ENCODE measurements around the gene ISLR2. TPM values are rescaled to one million over a fixed set of nuclear protein-coding genes. Genes with fewer than 3 reads are reported as not detected.
"Not testable (repeated sequence)": the region's sequence is repeated elsewhere in the genome, so short reads cannot be mapped to it uniquely, and the experiment has no call there.

Gene ISLR2
- total RNA-seq (2021), result 0.48 and 0.64 TPM in 2 replicates
- percentile 18 among the genes with signal in this experiment for Bru-seq, nascent RNA
- BruChase-seq, experiment 1, labeled RNA remaining after a 2-hour chase, result percentile 23 among the genes with signal in this experiment
- BruChase-seq, experiment 2, labeled RNA remaining after a 6-hour chase, result percentile 26 among the genes with signal in this experiment
- long read RNA-seq, result 0 reads

DNA sequence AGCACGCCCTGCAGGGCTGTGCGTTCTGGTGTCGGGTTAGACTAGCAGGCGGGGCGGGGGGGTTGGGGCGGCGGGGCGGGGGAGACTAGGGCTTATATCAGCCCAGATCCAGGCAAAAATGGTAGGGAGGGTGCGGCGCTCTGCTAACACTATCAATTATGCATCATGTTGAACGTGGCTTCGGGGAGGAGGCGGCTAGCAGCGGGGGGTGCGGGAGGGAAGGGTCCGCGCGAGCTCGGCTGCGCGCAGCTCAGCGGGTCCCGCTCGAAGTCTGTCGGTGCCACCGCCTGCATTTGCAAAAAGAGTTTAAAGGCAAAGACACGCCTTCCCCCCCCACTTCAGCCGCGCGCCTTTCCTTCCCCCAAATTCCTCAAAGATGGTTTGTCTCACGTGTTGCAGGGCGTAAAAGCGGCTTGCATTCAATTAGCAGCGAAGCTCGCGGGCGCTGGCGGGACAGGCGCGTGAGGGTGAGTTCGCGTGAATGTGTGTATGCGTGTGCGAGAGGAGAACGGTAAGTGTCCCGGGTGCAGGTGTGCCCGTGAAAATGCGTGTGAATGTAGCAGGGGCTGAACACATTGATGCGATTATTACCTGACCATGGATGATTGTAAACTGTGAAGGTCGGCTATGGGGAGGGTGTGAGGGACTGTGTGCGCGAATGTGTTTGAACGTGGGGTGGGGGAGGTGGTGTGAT, at the start of gene ISLR2:
Gene ISLR2 (plus strand): TSS at position 432 of the 694 bp plus-strand sequence. CDS start 2,169 bp downstream, outside the sequence.
- H3K27me3 ChIP-seq (replicated peaks; ENCODE audit: insufficient read depth, low read depth, low read length, poor library complexity), result peaks cover 55% of the 10 kb centered on the region
- H3K27ac ChIP-seq (ENCODE audit: low read depth, low read length, poor library complexity, severe bottlenecking), result no peak within 1 kb of the TSS
- POLR2A ChIA-PET (ENCODE audit: low non-redundant PET), result no interaction called here
- intact Hi-C loops (cut with micrococcal nuclease; ENCODE audit: unreplicated experiment), result no loop called here
- peak within 1 kb of the TSS; percentile 40 for H3K4me3 ChIP-seq (ENCODE audit: low read depth, low read length, poor library complexity, severe bottlenecking)
- H3K9me3 ChIP-seq (ENCODE audit: low read depth, low read length, poor library complexity, severe bottlenecking), result no peaks in the 10 kb centered on the region
- peak; percentile 64 for DNase-seq (ENCODE audit: low spot score)
- BruUV-seq (replicated peaks), result no TSS peak
- TF ChIP-seq, protein P1, sequence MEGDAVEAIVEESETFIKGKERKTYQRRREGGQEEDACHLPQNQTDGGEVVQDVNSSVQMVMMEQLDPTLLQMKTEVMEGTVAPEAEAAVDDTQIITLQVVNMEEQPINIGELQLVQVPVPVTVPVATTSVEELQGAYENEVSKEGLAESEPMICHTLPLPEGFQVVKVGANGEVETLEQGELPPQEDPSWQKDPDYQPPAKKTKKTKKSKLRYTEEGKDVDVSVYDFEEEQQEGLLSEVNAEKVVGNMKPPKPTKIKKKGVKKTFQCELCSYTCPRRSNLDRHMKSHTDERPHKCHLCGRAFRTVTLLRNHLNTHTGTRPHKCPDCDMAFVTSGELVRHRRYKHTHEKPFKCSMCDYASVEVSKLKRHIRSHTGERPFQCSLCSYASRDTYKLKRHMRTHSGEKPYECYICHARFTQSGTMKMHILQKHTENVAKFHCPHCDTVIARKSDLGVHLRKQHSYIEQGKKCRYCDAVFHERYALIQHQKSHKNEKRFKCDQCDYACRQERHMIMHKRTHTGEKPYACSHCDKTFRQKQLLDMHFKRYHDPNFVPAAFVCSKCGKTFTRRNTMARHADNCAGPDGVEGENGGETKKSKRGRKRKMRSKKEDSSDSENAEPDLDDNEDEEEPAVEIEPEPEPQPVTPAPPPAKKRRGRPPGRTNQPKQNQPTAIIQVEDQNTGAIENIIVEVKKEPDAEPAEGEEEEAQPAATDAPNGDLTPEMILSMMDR (conservative IDR thresholded peaks at IDR 0.05; ENCODE audit: low read depth, low read length), result no peak
- peak; percentile 1 for TF ChIP-seq EZH2 (IDR thresholded peaks at IDR 0.05; ENCODE audit: borderline replicate concordance, low read depth, low read length, poor library complexity, severe bottlenecking)
- H3K36me3 ChIP-seq (ENCODE audit: insufficient read depth, low read length, poor library complexity, severe bottlenecking), result no peaks in the 10 kb centered on the region
- CTCF ChIA-PET, result interaction anchor here (0.6 to 1.4 kb wide), 5 partner anchors 76 to 190 kb away, joined by 3 to 5 read pairs (median 5); no protein-coding TSS in a partner anchor
- peaks cover 22% of the 10 kb centered on the region for H3K4me1 ChIP-seq (ENCODE audit: insufficient read depth, low read length, poor library complexity, severe bottlenecking)

DNA sequence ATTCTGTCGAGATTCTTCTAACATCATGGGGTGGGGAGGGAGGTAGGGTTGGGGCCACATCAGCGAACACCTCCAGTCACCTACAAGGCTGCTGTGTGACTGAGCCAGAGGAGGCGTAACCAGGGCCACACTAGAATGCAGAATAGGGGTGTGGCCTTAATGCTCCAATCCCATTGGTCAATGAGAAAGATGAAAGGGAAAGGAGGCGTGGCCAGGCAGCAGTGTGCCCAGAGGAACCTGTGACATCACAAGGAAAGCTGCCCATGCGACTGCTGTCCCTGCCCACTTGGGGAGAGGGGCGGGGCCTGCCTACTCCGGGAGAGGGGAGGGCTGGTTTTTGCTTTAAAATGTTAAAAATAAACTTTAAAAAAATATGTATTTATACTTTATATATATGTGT, 47.9 kb upstream of the ISLR2 start, which contains the start of gene GOLGA6A:
Gene GOLGA6A (minus strand): TSS at position 101 of the 400 bp plus-strand sequence. CDS start 41 bp downstream, at position 60.
- intact Hi-C loops (cut with micrococcal nuclease; ENCODE audit: unreplicated experiment); CTCF ChIA-PET; H3K4me3 ChIP-seq (ENCODE audit: low read depth, low read length, poor library complexity, severe bottlenecking); H3K36me3 ChIP-seq (ENCODE audit: insufficient read depth, low read length, poor library complexity, severe bottlenecking); H3K9me3 ChIP-seq (ENCODE audit: low read depth, low read length, poor library complexity, severe bottlenecking); DNase-seq (ENCODE audit: low spot score); BruUV-seq (replicated peaks); H3K4me1 ChIP-seq (ENCODE audit: insufficient read depth, low read length, poor library complexity, severe bottlenecking); H3K27ac ChIP-seq (ENCODE audit: low read depth, low read length, poor library complexity, severe bottlenecking); POLR2A ChIA-PET (ENCODE audit: low non-redundant PET); H3K27me3 ChIP-seq (replicated peaks; ENCODE audit: insufficient read depth, low read depth, low read length, poor library complexity): not testable (repeated sequence)

DNA sequence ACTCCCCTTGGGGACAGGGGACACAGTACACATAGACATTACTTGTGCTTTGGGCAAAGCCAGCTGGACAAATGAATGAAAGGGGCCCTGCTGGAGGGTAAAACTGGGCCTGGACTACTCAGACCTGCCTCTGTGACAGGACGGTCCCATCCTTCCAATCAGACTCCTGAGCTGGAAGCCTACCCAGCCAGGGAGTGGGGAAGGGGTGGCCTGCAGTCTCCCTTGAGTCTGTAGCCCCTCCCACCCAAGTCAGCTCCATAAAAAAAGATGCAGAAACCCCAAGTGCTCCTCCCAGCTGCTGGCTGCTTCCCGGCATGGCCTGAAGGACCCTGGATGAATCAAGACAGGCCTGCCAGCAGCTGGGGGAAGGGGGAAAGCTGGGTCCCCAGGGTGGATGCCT, 35.8 kb upstream of the ISLR2 start:
- H3K27me3 ChIP-seq (replicated peaks; ENCODE audit: insufficient read depth, low read depth, low read length, poor library complexity); CTCF ChIA-PET; H3K27ac ChIP-seq (ENCODE audit: low read depth, low read length, poor library complexity, severe bottlenecking); H3K36me3 ChIP-seq (ENCODE audit: insufficient read depth, low read length, poor library complexity, severe bottlenecking); H3K9me3 ChIP-seq (ENCODE audit: low read depth, low read length, poor library complexity, severe bottlenecking); POLR2A ChIA-PET (ENCODE audit: low non-redundant PET); intact Hi-C loops (cut with micrococcal nuclease; ENCODE audit: unreplicated experiment); H3K4me3 ChIP-seq (ENCODE audit: low read depth, low read length, poor library complexity, severe bottlenecking); DNase-seq (ENCODE audit: low spot score); H3K4me1 ChIP-seq (ENCODE audit: insufficient read depth, low read length, poor library complexity, severe bottlenecking); BruUV-seq (replicated peaks): not testable (repeated sequence)

DNA sequence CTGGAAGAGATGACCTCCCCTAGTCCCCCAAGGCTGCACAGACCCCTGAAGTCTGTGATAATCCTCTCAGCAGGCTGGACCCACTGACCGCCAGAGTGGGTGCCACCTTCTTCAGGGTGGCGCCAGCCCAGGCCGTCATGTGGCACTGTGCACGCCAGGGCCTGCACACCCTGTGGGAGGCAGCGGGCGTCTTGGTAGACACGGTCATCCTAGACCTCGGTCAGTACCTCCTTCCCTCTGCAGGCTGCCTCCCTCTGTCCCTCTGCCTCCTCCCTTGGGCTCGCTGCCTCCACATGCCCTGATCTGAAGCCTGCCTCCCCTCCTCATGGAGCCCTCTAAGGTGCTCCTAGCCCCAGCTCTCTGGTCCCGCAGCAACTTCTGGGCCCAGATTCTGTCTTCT, 34.8 kb upstream of the ISLR2 start:
- CTCF ChIA-PET; H3K4me3 ChIP-seq (ENCODE audit: low read depth, low read length, poor library complexity, severe bottlenecking); H3K27ac ChIP-seq (ENCODE audit: low read depth, low read length, poor library complexity, severe bottlenecking); DNase-seq (ENCODE audit: low spot score); H3K27me3 ChIP-seq (replicated peaks; ENCODE audit: insufficient read depth, low read depth, low read length, poor library complexity); H3K4me1 ChIP-seq (ENCODE audit: insufficient read depth, low read length, poor library complexity, severe bottlenecking); POLR2A ChIA-PET (ENCODE audit: low non-redundant PET); H3K9me3 ChIP-seq (ENCODE audit: low read depth, low read length, poor library complexity, severe bottlenecking); intact Hi-C loops (cut with micrococcal nuclease; ENCODE audit: unreplicated experiment); BruUV-seq (replicated peaks); H3K36me3 ChIP-seq (ENCODE audit: insufficient read depth, low read length, poor library complexity, severe bottlenecking): not testable (repeated sequence)

DNA sequence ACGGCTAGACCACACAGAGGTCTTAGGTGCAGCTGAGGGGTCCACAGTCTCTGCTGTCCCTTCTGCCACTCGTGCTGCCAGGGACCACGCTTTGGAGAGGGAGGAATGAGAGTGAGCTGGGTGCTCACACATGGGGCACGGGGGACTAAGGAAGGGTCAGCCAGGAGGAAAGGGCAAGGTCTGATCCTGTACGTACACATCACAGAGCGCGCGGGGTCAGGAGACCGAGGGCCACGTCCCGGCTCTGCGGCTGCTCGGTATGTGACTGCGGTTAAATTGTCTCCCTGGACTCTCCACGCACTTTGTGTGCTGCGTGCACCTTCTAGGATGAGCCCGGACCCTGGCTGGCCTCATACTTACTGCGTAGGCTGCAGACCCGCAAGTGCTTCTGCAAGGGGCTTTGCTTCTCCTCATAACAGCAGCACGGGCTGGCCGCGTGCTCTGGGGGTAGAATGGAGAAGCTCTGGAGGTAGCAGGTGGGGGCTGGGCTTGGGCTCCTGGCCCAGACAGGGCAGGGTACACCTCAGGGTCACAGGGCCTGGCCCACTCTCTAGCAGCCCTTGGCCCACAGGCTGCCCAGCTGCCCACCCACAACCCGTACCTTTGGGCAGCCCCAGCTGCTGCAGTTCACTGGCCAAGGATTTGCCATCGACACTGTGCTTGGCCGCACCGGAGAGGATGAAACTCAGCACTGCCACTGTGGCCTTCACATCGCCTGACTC, 33.5 kb upstream of the ISLR2 start:
- CTCF ChIA-PET; POLR2A ChIA-PET (ENCODE audit: low non-redundant PET); BruUV-seq (replicated peaks); H3K27me3 ChIP-seq (replicated peaks; ENCODE audit: insufficient read depth, low read depth, low read length, poor library complexity); H3K36me3 ChIP-seq (ENCODE audit: insufficient read depth, low read length, poor library complexity, severe bottlenecking); H3K4me3 ChIP-seq (ENCODE audit: low read depth, low read length, poor library complexity, severe bottlenecking); intact Hi-C loops (cut with micrococcal nuclease; ENCODE audit: unreplicated experiment); H3K27ac ChIP-seq (ENCODE audit: low read depth, low read length, poor library complexity, severe bottlenecking); H3K9me3 ChIP-seq (ENCODE audit: low read depth, low read length, poor library complexity, severe bottlenecking); H3K4me1 ChIP-seq (ENCODE audit: insufficient read depth, low read length, poor library complexity, severe bottlenecking); DNase-seq (ENCODE audit: low spot score): not testable (repeated sequence)

DNA sequence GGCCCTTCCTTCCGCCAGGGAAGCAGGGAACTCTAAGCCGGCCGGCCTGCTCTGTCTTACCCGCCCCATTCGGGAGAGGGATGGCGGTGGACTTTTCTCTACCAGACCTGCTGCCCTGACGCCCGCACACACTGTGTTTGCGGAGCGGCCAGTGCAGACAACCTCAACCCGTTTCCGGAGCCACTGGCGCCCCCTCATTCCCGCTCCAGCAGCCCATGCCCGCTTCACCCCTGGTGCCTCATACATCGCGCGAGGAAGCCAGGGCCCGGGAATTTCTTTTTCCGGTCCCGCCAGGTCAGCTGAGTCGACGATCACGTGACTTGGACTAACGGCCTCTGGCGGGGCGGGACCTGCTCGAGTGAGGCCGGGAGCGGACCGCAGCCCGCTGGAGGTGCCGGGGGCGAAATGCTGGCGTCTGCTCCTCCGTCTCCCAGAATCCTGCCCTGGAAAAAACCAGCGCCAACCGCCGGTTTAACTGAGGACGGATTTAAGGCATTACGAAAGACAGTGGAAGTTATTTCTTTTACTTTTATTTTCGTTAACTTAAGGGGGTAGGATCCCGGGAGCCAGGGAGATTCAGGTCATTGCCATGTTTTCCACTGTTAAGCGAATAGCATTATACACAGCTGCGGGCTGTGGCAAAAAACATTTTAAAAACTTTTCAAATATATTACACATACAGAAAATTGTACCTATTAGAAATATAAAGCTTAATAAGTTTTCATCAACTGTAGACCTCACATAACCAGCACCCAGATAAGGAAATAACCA, 30.2 kb upstream of the ISLR2 start:
- BruUV-seq (replicated peaks), result TSS peak; percentile 99

More for the DNA sequence above, 30.2 kb upstream of the ISLR2 start:
- H3K9me3 ChIP-seq (ENCODE audit: low read depth, low read length, poor library complexity, severe bottlenecking); intact Hi-C loops (cut with micrococcal nuclease; ENCODE audit: unreplicated experiment); H3K27me3 ChIP-seq (replicated peaks; ENCODE audit: insufficient read depth, low read depth, low read length, poor library complexity); H3K4me1 ChIP-seq (ENCODE audit: insufficient read depth, low read length, poor library complexity, severe bottlenecking); H3K36me3 ChIP-seq (ENCODE audit: insufficient read depth, low read length, poor library complexity, severe bottlenecking); POLR2A ChIA-PET (ENCODE audit: low non-redundant PET); CTCF ChIA-PET: not testable (repeated sequence)
- H3K4me3 ChIP-seq (ENCODE audit: low read depth, low read length, poor library complexity, severe bottlenecking), result peak overlapping the region; percentile 41
- DNase-seq (ENCODE audit: low spot score), result peak; percentile 91
- H3K27ac ChIP-seq (ENCODE audit: low read depth, low read length, poor library complexity, severe bottlenecking), result peak overlapping the region; percentile 10
